SHP77 (cell line): ENCODE measurements around the gene PRPF6.

Source experiments
- DNase-seq, 2 experiments: peaks; one replicate each; lab custom pipeline; 2025; lab: John Stamatoyannopoulos, UW

PRPF6 gene

DNA sequence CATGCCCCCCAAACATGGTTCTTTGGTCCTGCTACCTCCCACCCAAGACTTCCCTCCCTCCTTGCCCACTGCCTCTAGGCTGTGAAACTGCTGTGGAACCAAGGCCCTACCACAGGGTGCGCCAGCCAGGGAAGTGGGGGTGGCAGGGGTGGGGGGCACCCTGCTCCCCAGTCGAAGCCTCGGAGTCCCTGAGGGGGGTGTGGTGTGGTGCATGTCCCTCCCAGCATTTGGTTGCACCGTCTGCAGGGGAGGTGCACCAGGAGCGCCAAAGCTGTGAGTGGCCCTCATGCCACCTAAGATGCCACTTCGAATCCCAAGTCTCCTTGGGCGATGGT, 96.6 kb downstream of the PRPF6 start:
- DNase-seq: no peak

DNA sequence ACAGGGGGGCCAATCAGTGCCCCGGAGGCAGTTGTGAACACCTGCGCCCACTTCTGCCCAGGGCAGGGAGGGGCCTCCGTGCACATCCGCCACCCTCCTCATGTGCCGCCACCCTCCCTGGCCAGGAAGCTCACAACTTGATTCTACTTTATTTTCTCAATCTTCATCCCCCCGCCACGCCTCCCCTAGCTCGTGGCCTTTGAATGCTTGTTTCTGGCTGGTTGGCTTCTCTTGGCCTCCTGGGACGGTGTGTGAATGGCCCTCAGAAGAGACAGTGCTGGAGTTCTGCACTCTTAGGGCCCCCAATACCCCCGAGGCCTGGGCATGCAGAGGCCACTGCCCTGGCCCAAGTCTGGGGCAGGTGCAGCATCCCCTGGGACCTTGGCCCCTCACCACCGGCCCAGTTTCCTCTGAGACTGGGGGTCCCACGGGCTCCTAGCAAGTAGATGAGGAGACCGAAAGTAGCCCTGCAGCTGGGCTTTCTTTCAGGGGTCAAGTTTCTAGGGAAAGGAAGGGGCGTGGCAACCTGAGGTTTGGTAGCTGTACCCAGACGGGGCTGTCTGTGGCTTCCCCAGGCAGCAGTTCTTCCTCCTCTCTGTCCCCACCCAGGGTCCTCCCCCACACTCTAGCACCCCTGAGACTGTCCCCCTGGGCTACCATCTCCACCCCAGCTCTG, 97.1 kb downstream of the PRPF6 start:
- DNase-seq: no peak

- DNase-seq: no peak
These were observed 98.0 kb downstream of the PRPF6 start for GRCh38 chr20:64078934-64079272.

DNA sequence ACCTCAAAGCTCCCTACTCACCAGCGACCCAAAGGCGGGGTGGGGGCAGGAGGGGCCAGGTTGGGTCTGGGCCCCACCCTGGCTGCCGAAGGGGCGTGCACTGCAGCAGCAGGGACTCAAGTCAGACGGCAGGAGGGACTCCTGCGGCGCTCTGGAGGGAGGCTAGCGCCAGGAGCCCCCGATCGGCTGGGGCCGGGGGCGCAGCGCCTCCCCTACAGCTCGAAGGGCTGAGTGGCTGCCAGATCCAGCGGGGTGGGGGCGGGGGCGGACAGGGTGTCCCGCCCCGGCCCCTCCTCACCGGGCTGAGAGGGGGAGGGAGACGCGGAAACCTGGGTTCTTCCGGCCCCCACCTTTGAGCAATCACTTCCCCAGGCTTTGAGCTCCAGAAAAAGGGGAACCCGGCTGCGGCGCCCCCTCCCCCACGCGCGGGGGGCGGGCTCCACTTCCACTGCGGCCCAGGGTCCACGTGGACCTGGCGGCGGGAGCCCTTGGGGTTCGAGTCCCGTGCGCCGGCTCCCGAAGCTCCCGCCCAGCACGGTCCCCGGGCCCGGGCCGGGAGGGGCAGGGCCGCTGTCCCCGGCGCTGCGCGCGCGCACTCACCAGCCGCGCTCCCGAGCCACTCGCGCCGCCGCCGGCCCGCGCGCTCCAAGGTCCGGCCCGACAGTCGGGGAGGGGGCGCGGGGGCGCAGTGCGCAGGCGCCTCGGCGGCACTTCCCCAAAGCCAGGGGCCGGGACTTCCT, 98.5 kb downstream of the PRPF6 start, which contains the start of gene RGS19:
RGS19 (minus strand) TSS at position 246 of the 740 bp plus-strand sequence. CDS start 2,632 bp downstream, outside the sequence.
- peak; percentile 39 to 85 for DNase-seq

GRCh38 chr20:64080013-64080812, 99.3 kb downstream of the PRPF6 start, which contains the start of gene OPRL1:
Gene OPRL1 (plus strand): TSS chr20:64080082. CDS start chr20:64092721, 12,639 bp downstream.
- DNase-seq: no peak

GRCh38 chr20:64080813-64081623, 100.1 kb downstream of the PRPF6 start:
- DNase-seq: no peak

DNA sequence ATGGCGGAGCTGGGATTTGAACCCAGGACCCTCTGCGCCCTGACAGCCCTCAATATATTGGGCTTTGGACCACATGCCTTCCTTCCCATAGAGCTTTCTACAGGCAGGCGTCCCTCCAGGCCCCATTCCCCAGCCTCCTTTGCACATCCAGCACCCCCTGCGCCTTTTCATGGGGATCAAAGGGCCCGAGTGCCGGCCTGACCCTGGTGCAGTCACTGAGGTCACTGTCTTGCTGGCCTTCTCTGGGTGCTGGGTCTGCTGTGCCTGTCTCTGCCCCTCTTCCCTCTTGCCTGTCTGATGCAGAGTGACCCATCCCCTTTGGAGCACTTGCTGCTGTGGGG, 100.7 kb downstream of the PRPF6 start:
- no peak for DNase-seq

- DNase-seq: no peak
These were observed 101.3 kb downstream of the PRPF6 start for GRCh38 chr20:64082126-64082731.
